Adipose tissue (tissue), 3 donors: Measurements from ENCODE around the gene RPS6KL1. TPM values are rescaled to one million over a fixed set of nuclear protein-coding genes. Genes with fewer than 3 reads are reported as not detected.

Source experiments
- polyA plus RNA-seq, 3 donors: library from polyadenylated mRNA; stranded (reverse); fragments of 200-250 nt; gene quantifications; one replicate each; pipeline ENCODE4 v1.2.3, GENCODE V29; 2013
- donor health status: healthy with polysubstance abuse.
- donor health status: Bipolar disorder and iron deficiency.
- donor health status: healthy.

RPS6KL1 gene
- polyA plus RNA-seq, 3 donors: 4.4 to 6.5 (median 4.5) TPM

Other genes with a start within 250 kb of the RPS6KL1 start
- gene AREL1, start 210.2 kb downstream of the RPS6KL1 start, polyA plus RNA-seq: 10 to 100 TPM in 1 of 3 donors, 1 to 10 TPM in 2; 5.9 to 10.2 (median 9.6) TPM
- 10 to 100 TPM; 11.6 to 34.0 (median 26.8) TPM for gene FCF1, start 210.1 kb downstream of the RPS6KL1 start, polyA plus RNA-seq
- gene YLPM1, start 159.9 kb downstream of the RPS6KL1 start, polyA plus RNA-seq: 10 to 100 TPM; 10.3 to 28.9 (median 17.9) TPM
- gene PROX2, start 47.1 kb downstream of the RPS6KL1 start, polyA plus RNA-seq: not detected
- gene DLST, start 41.3 kb downstream of the RPS6KL1 start, polyA plus RNA-seq: 100 to 1,000 TPM in 1 of 3 donors, 10 to 100 TPM in 2; 42.7 to 112 (median 54.1) TPM
- gene PGF, start 32.3 kb upstream of the RPS6KL1 start, polyA plus RNA-seq: 1 to 10 TPM; 2.9 to 6.2 (median 3.4) TPM
- 10 to 100 TPM; 22.8 to 41.3 (median 28.9) TPM for gene EIF2B2, start 79.7 kb upstream of the RPS6KL1 start, polyA plus RNA-seq
- gene MLH3, start 128.2 kb upstream of the RPS6KL1 start, polyA plus RNA-seq: 1 to 10 TPM; 5.1 to 8.9 (median 6.6) TPM
- 10 to 100 TPM in 1 of 3 donors, 1 to 10 TPM in 2; 6.8 to 19.5 (median 7.9) TPM for gene ACYP1, start 140.8 kb upstream of the RPS6KL1 start, polyA plus RNA-seq
- 1 to 10 TPM in 2 of 3 donors, under 1 TPM in 1; 0.88 to 5.5 (median 3.6) TPM for gene ZC2HC1C, start 146.4 kb upstream of the RPS6KL1 start, polyA plus RNA-seq
- 10 to 100 TPM; 15.9 to 37.8 (median 33.0) TPM for gene NEK9, start 203.8 kb upstream of the RPS6KL1 start, polyA plus RNA-seq